Renal pelvis (tissue), 12 donors: ENCODE results near the gene TNF. TPM values are rescaled to one million over a fixed set of nuclear protein-coding genes. Genes with fewer than 3 reads are reported as not detected.

Experiments used
- DNase-seq: peaks from one replicate; pipeline ENCODE4 v3.0.0-alpha.2; 2013
- long read RNA-seq, 16 experiments: transcript quantifications; one replicate each; lab custom pipeline, GENCODE V29; 2026
- polyA plus RNA-seq, 3 donors: library from polyadenylated mRNA; unstranded; fragments of 120-200 nt; gene quantifications; one replicate each; pipeline ENCODE4 v1.2.1, GENCODE V29; 2013; ENCODE audit not compliant: insufficient read length in 3 of 3

Gene TNF
- polyA plus RNA-seq = under 1 TPM in 1 of 3 donors, not detected in 2; 0.19 TPM
- long read RNA-seq, donor 1 = 0 reads
- long read RNA-seq, donor 2 = 0 reads
- long read RNA-seq, donor 3 = 0 reads
- long read RNA-seq, donor 4 = 0 reads
- long read RNA-seq, donor 5 = 0 reads
- long read RNA-seq, donor 6 = 0 reads
- long read RNA-seq, donor 7 = 0 reads
- long read RNA-seq, donor 8 = 0 reads
- long read RNA-seq, donor 9 = 0 reads
- long read RNA-seq, donor 10 = 0 reads
- long read RNA-seq, donor 11 = 0 reads
- long read RNA-seq, donor 12 = 0 reads
- long read RNA-seq, donor 13 = 0 reads
- long read RNA-seq, donor 14 = 0 reads
- long read RNA-seq, donor 15 = 0 reads
- long read RNA-seq, donor 16 = 0 reads

GRCh38 chr6:31575335-31575901 lies at the start of gene TNF:
Gene TNF, plus strand, starts transcription at chr6:31575565. Its CDS starts 177 bp downstream, at chr6:31575742.
- no peak for DNase-seq

DNA sequence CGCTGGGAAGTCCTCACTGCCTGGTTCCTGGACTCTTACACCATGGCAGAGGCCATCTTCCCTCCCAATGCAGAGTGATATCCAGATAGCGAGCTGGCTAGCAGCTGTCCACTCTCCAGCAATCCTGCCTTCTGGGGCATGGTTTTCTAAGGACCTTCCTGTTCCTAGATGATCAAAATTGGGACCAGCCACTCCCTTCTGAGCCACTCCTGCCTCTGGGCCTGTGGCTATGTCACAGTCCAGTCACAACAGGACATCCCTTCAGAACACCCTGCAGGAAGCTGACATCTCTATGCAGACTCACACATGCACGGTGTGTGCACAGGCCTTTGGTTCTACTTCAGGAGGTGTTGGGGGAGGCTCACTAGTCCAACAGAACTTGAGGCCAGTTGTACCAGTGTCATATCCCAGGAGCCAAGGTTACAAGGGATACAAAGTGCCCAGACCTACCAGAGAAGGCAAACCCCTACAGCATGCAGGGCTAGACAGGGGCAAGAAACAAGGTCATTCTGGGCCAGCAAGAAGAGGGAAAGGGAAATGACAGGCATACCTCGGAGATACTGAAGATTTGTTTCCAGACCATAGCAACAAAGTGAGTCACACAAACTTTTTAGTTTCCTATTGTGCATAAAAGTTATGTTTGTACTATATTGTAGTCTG lies 49.3 kb upstream of the TNF start:
- no peak for DNase-seq

GRCh38 chr6:31528307-31528777 lies 47.0 kb upstream of the TNF start:
- DNase-seq = no peak

DNA sequence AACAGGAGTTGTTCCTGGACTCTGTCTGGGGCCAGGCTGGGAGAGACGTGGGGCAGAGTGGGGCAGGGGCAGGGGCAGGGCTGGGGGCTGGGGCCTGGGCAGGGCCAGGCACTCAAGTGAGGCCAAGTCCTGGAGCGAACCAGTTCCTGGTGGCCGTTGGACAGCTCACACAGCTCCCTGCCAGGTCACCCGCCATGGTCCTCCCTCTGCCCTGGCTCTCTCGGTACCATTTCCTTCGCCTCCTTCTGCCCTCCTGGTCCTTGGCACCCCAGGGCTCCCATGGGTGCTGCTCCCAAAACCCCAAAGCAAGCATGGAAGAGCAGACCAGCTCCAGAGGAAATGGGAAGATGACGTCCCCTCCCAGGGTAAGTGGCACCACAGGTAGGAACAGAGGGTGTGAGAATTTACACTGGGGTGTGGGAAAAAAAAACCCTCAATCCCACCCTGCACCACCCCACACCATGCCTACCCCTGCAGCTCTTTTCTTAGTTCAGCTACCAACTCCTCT lies 46.5 kb upstream of the TNF start, which contains the start of gene MCCD1:
Gene MCCD1, plus strand, starts transcription at position 142 of the 508 bp plus-strand sequence. Its CDS starts 53 bp downstream, at position 195.
- DNase-seq = no peak

GRCh38 chr6:31529329-31530150 lies 45.8 kb upstream of the TNF start:
- no peak for DNase-seq

GRCh38 chr6:31530659-31531058 lies 44.7 kb upstream of the TNF start:
- DNase-seq = no peak

GRCh38 chr6:31531162-31531561 lies 44.2 kb upstream of the TNF start:
- DNase-seq = no peak

- no peak for DNase-seq
Observed at GRCh38 chr6:31531771-31532643, 43.4 kb upstream of the TNF start.

- DNase-seq = no peak
Observed at GRCh38 chr6:31532644-31533454, 42.5 kb upstream of the TNF start.

- no peak for DNase-seq
Observed at GRCh38 chr6:31533455-31533841, 41.9 kb upstream of the TNF start.

DNA sequence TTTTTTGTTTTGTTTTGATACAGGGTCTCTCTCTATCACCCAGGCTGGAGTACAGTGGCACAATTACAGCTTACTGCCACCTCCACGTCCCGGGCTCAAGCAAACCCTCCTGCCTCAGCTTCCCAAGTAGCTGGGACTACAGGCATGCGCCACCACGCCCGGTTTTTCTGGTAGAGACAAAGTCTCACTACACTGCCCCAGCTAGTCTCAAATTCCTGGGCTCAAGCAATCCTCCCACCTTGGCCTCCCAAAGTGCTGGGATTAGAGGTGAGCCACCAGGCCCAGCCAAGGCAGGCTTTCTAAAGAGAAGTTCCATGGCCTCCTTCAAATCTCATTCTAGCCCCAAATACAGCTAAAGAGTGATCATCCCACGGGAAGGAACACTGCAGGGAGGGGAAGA lies 41.4 kb upstream of the TNF start:
- no peak for DNase-seq

DNA sequence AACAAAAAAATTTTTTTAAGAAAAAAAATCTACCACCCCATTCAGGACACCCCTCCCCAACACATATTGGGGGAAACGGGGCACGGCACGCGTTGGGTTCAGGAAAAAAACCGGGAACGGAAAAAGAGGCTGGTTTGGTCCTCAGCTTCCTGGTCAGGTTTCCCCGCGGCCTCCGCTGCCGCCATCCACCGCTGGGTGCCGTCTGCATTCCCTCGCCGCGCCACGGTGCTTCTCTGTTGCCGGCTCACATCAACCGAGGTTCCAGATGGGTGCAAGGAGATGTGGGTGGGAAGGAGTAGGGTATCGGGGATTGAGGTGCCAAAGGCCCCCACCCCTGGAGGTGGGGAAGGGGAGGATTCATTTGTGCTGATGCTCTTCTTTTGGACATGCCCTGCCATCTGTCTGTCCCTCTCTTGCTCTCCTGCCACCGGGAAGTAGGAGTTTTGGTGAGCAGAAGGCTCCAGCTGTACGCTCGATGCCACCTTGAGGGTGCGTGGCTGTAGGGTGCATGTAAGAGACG lies 40.8 kb upstream of the TNF start:
- no peak for DNase-seq

DNA sequence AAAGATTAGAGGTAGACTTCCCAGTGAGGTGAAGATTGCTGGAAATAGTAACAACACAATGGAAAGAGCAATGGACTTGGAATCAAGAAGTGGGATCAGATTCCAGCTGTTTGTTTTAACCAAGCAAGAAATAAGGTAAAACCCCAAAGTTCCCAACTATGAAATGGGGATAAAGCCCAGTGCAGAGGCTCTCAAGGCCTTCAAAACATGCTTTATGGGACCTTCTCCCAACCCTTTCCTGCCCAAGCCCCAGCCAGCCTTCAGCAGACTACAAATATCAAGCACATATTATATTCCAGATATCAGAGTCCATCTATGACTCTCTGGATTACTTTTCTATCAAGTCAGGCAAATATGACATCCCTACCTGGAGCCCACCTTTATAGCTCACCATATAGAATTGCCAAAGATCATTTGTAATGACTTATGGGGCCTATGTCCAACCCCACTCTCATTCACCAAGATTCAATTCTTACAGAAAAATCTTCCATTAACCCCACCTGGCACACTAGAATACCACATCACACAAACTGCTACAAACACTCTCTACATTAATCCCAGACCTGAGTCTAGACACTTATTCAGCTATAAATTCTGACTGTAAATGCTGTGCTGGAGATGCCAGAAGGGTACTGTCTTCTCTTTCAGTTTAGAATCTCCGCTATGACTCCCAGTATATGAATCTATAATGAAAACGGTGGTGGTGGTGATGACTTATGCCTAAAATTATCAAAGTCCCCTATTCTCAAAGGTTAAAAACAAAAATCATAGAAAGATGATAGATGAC lies 39.6 kb upstream of the TNF start:
- no peak for DNase-seq

- DNase-seq = no peak
Observed at GRCh38 chr6:31538805-31539400, 36.5 kb upstream of the TNF start.

DNA sequence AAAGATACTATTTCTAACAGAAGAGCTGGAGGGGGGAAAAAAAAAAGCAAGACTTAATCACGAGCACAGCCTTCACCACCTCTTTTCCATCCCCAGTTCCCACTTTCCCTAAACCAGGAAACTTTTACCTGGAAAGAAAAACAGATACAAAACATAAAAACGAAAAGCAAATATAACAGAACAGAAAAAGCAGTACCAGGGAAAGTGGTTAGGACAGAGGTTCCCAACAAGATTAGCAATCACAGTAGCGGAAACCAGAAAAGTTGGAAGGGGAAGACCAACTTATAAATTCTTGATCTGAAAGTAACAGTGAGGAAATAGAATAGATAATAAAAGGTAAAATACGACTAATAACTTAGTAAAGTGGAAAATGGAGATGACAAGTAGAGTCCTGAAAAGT lies 34.7 kb upstream of the TNF start:
- no peak for DNase-seq

- DNase-seq = peak; percentile 54
Observed at GRCh38 chr6:31541059-31541657, 34.2 kb upstream of the TNF start.

DNA sequence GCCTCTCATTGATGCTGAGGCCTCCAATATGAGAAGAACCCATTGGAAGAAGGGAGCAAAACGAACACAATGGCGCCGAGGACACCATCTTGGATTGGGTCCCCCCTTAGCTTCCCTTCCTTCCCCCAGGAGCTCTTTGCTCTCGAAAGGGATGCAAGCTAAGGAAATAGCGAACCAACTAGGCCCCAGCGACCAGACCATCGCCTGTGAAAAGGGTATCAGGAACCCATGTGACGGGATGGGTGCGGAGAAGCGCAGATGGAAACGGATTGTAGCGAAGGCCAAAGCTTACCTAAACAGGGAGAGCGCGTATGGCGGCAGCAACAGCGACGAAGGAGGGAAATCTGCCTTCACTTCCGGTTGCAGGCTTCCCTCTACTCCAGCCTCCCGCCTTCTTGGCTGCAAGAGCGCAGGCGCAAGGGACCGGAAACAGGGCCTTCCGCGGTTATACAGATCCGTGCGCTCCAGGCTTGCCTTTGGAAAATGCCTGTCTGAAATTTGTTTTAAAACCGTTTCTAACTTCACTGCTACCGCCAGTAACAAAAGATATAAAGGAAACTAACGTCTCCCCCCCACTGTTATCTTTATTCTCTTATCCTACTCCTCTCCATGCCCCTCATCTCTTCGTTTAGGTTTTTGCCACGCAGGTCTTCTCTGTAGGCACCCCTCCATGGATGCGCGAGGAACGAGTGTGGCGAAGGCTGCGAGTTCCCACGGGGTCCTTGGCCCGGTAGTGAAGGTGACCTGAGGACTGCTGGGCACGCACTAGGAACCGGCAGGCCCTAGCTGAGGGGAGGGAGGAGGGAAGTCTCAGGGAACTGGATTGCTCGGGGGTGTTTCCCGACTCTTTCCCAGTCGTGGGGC lies 33.5 kb upstream of the TNF start, which contains the start of gene DDX39B:
Gene DDX39B, minus strand, starts transcription at position 346 of the 864 bp plus-strand sequence. CDS start 1,471 bp downstream, outside the sequence.
- peak; percentile 97 for DNase-seq
